HG03280 (cell line): Measurements from ENCODE around the gene CTCF.
A peak's percentile ranks its signal among the peaks of the same experiment; 100 is the strongest.
"Not testable (repeated sequence)": the region's sequence is repeated elsewhere in the genome, so short reads cannot be mapped to it uniquely, and the experiment has no call there.

Experiments used
- ATAC-seq: cut with Tn5 transposase; IDR thresholded peaks from one replicate; pipeline ENCODE4 v1.9.1; 2021; ENCODE audit warnings: mild to moderate bottlenecking, moderate library complexity; ENCODE audit not compliant: unreplicated experiment

The CTCF gene

GRCh38 chr16:67562526-67562917 is at the start of gene CTCF:
Gene CTCF (plus strand): TSS chr16:67562526. CDS start chr16:67610833, 48,307 bp downstream.
- ATAC-seq, result peak; percentile 56

GRCh38 chr16:67513892-67514291 is 48.4 kb upstream of the CTCF start:
- ATAC-seq, result not testable (repeated sequence)

- peak; percentile 39 for ATAC-seq
Observed at GRCh38 chr16:67514382-67514828, 47.9 kb upstream of the CTCF start.

- ATAC-seq, result no peak
Observed at GRCh38 chr16:67516296-67517154, 45.8 kb upstream of the CTCF start.

GRCh38 chr16:67517155-67517445 is 45.2 kb upstream of the CTCF start:
- ATAC-seq, result no peak

GRCh38 chr16:67517661-67518423 is 44.5 kb upstream of the CTCF start:
- ATAC-seq, result no peak

- ATAC-seq, result no peak
Observed at GRCh38 chr16:67518676-67519075, 43.6 kb upstream of the CTCF start.

- no peak for ATAC-seq
Observed at GRCh38 chr16:67519242-67519641, 43.1 kb upstream of the CTCF start.

GRCh38 chr16:67521095-67521804 is 41.1 kb upstream of the CTCF start:
- ATAC-seq, result peak; percentile 77

- no peak for ATAC-seq
Observed at GRCh38 chr16:67525176-67525860, 37.0 kb upstream of the CTCF start.

- ATAC-seq, result no peak
Observed at GRCh38 chr16:67526149-67526791, 36.1 kb upstream of the CTCF start.

- peak; percentile 40 for ATAC-seq
Observed at GRCh38 chr16:67528222-67528869, 34.0 kb upstream of the CTCF start, which contains the start of gene RIPOR1. Gene RIPOR1 (plus strand): TSS chr16:67528829. CDS start chr16:67538447, 9,618 bp downstream.

GRCh38 chr16:67528870-67529581 is 33.3 kb upstream of the CTCF start:
- no peak for ATAC-seq

GRCh38 chr16:67529582-67530012 is 32.7 kb upstream of the CTCF start:
- no peak for ATAC-seq

GRCh38 chr16:67530013-67530939 is 32.0 kb upstream of the CTCF start:
- ATAC-seq, result peak; percentile 36

- ATAC-seq, result no peak
Observed at GRCh38 chr16:67531247-67531646, 31.1 kb upstream of the CTCF start.

GRCh38 chr16:67533024-67533560 is 29.2 kb upstream of the CTCF start:
- no peak for ATAC-seq

GRCh38 chr16:67533987-67534386 is 28.3 kb upstream of the CTCF start:
- ATAC-seq, result not testable (repeated sequence)
